ENCODE results near the gene DCTD. TPM values are rescaled to one million over a fixed set of nuclear protein-coding genes. Genes with fewer than 3 reads are reported as not detected.

The DCTD gene
- total RNA-seq, 1 donor from 2014 or later, result 76.7 TPM

GRCh38 chr4:182893474-182894080 is 23.6 kb downstream of the DCTD start:
- no peak for DNase-seq (ENCODE audit: low read depth, low spot score)

GRCh38 chr4:182893047-182893446 is 24.1 kb downstream of the DCTD start:
- DNase-seq (ENCODE audit: low read depth, low spot score), result no peak

GRCh38 chr4:182890202-182890601 is 27.0 kb downstream of the DCTD start:
- DNase-seq (ENCODE audit: low read depth, low spot score), result no peak

- no peak for DNase-seq (ENCODE audit: low read depth, low spot score)
These were observed 28.3 kb downstream of the DCTD start for GRCh38 chr4:182888891-182889290.

- DNase-seq (ENCODE audit: low read depth, low spot score), result no peak
These were observed 30.4 kb downstream of the DCTD start for GRCh38 chr4:182886768-182887167.

- DNase-seq (ENCODE audit: low read depth, low spot score), result no peak
These were observed 31.0 kb downstream of the DCTD start for GRCh38 chr4:182886205-182886604.

GRCh38 chr4:182885738-182886077 is 31.5 kb downstream of the DCTD start:
- DNase-seq (ENCODE audit: low read depth, low spot score), result no peak

GRCh38 chr4:182885022-182885737 is 32.0 kb downstream of the DCTD start:
- no peak for DNase-seq (ENCODE audit: low read depth, low spot score)

- DNase-seq (ENCODE audit: low read depth, low spot score), result no peak
These were observed 33.1 kb downstream of the DCTD start for GRCh38 chr4:182884040-182884439.

GRCh38 chr4:182883351-182883750 is 33.8 kb downstream of the DCTD start:
- DNase-seq (ENCODE audit: low read depth, low spot score), result no peak

GRCh38 chr4:182881914-182882313 is 35.3 kb downstream of the DCTD start:
- DNase-seq (ENCODE audit: low read depth, low spot score), result no peak

GRCh38 chr4:182880387-182881356 is 36.5 kb downstream of the DCTD start:
- no peak for DNase-seq (ENCODE audit: low read depth, low spot score)

- DNase-seq (ENCODE audit: low read depth, low spot score), result no peak
These were observed 37.3 kb downstream of the DCTD start for GRCh38 chr4:182879913-182880312.

- no peak for DNase-seq (ENCODE audit: low read depth, low spot score)
These were observed 38.3 kb downstream of the DCTD start for GRCh38 chr4:182878633-182879495.

- DNase-seq (ENCODE audit: low read depth, low spot score), result no peak
These were observed 39.8 kb downstream of the DCTD start for GRCh38 chr4:182877326-182877883.

GRCh38 chr4:182876427-182876826 is 40.8 kb downstream of the DCTD start:
- no peak for DNase-seq (ENCODE audit: low read depth, low spot score)

GRCh38 chr4:182875453-182876405 is 41.5 kb downstream of the DCTD start:
- DNase-seq (ENCODE audit: low read depth, low spot score), result no peak

GRCh38 chr4:182874797-182875345 is 42.3 kb downstream of the DCTD start:
- no peak for DNase-seq (ENCODE audit: low read depth, low spot score)

GRCh38 chr4:182874304-182874751 is 42.9 kb downstream of the DCTD start:
- DNase-seq (ENCODE audit: low read depth, low spot score), result no peak
